HepG2 (cell line): ENCODE data around the gene PXDC1. TPM values are rescaled to one million over a fixed set of nuclear protein-coding genes. Genes with fewer than 3 reads are reported as not detected.

Source experiments
- CAMTA2 ChIP-seq: sonication (generic); formaldehyde crosslinking; IDR thresholded peaks from 2 replicates; pipeline ENCODE4 v1.4.0; 2020; ENCODE audit warnings: mild to moderate bottlenecking, missing genetic modification reagents, borderline replicate concordance
- CSRNP1 ChIP-seq: sonication (generic); formaldehyde crosslinking; IDR thresholded peaks from 2 replicates; pipeline ENCODE4 v1.8.1; 2023; ENCODE audit warnings: mild to moderate bottlenecking, missing genetic modification reagents
- GABPB1 ChIP-seq: IDR thresholded peaks from 2 replicates; pipeline ENCODE4 v1.6.1; 2016; ENCODE audit warnings: mild to moderate bottlenecking, missing genetic modification reagents, moderate library complexity, missing compliant biosample characterization
- MEIS2 ChIP-seq: sonication (generic); formaldehyde crosslinking; IDR thresholded peaks from 2 replicates; pipeline ENCODE4 v1.9.0; 2021; ENCODE audit warnings: mild to moderate bottlenecking, missing genetic modification reagents
- MYPOP ChIP-seq: sonication (generic); formaldehyde crosslinking; IDR thresholded peaks from 2 replicates; pipeline ENCODE4 v1.8.1; 2023; ENCODE audit warnings: mild to moderate bottlenecking, moderate library complexity, missing genetic modification reagents
- NCOA1 ChIP-seq: sonication (generic); formaldehyde crosslinking; IDR thresholded peaks from 2 replicates; pipeline ENCODE4 v1.9.0; 2021; ENCODE audit warnings: missing genetic modification reagents
- NPAS2 ChIP-seq: sonication (generic); formaldehyde crosslinking; IDR thresholded peaks from 2 replicates; pipeline ENCODE4 v1.8.0; 2022; ENCODE audit warnings: mild to moderate bottlenecking, missing genetic modification reagents, borderline replicate concordance
- PAWR ChIP-seq: sonication (generic); formaldehyde crosslinking; IDR thresholded peaks from 2 replicates; pipeline ENCODE4 v1.4.0; 2020; ENCODE audit warnings: missing genetic modification reagents, mild to moderate bottlenecking, borderline replicate concordance
- SATB2 ChIP-seq: sonication (generic); formaldehyde crosslinking; IDR thresholded peaks from 2 replicates; pipeline ENCODE4 v1.5.0; 2020; ENCODE audit warnings: missing genetic modification reagents
- SP5 ChIP-seq: IDR thresholded peaks from 2 replicates; pipeline ENCODE4 v1.6.1; 2016; ENCODE audit warnings: low read depth, borderline replicate concordance
- TCF12 ChIP-seq, 2 experiments: fragments of 450-650 bp in 1 of 2; sonication (generic) in 1 of 2; formaldehyde crosslinking in 1 of 2; IDR thresholded peaks; 2 replicates each; pipeline versions ENCODE4 v1.6.1 to v1.8.0; 2017 to 2022; ENCODE audit warnings: antibody characterized with exemption in 1 of 2, mild to moderate bottlenecking in 1 of 2, missing genetic modification reagents in 1 of 2, moderate library complexity in 1 of 2
- TEAD3 ChIP-seq: optimal IDR thresholded peaks from 2 replicates; pipeline ENCODE3; 2016; ENCODE audit warnings: borderline replicate concordance
- THRA ChIP-seq: sonication (generic); formaldehyde crosslinking; IDR thresholded peaks from 2 replicates; pipeline ENCODE4 v1.4.0; 2020; ENCODE audit warnings: missing genetic modification reagents, borderline replicate concordance
- THYN1 ChIP-seq: sonication (generic); formaldehyde crosslinking; IDR thresholded peaks from 2 replicates; pipeline ENCODE4 v1.8.1; 2023; ENCODE audit warnings: low read depth, mild to moderate bottlenecking, moderate library complexity, missing genetic modification reagents, borderline replicate concordance
- ZBTB44 ChIP-seq: sonication (generic); formaldehyde crosslinking; IDR thresholded peaks from 2 replicates; pipeline ENCODE4 v1.4.0; 2020; ENCODE audit warnings: missing genetic modification reagents
- ZMAT5 ChIP-seq: sonication (generic); formaldehyde crosslinking; IDR thresholded peaks from 2 replicates; pipeline ENCODE4 v1.5.0; 2020; ENCODE audit warnings: mild to moderate bottlenecking, low read depth, missing genetic modification reagents, borderline replicate concordance
- ZNF121 ChIP-seq: sonication (generic); formaldehyde crosslinking; IDR thresholded peaks from 2 replicates; pipeline ENCODE4 v1.5.0; 2020; ENCODE audit warnings: mild to moderate bottlenecking, missing genetic modification reagents
- ZNF383 ChIP-seq: sonication (generic); formaldehyde crosslinking; IDR thresholded peaks from 2 replicates; pipeline ENCODE4 v1.4.0; 2020; ENCODE audit warnings: missing genetic modification reagents, mild to moderate bottlenecking, borderline replicate concordance
- ZNF879 ChIP-seq: sonication (generic); formaldehyde crosslinking; IDR thresholded peaks from 2 replicates; pipeline ENCODE4 v1.8.1; 2023; ENCODE audit warnings: missing genetic modification reagents
- polyA plus RNA-seq, 8 experiments: library from polyadenylated mRNA; depleted of rRNA in 3 of 8; stranded (reverse) in 7 of 8; unstranded in 1 of 8; fragments of >200 nt; fragmentation: Illumina TruSeq in 4 of 8; extraction: Trizol in 4 of 8; gene quantifications; 2 replicates each; pipeline versions ENCODE4 v1.2.1 to v1.2.3, GENCODE V29; 2011 to 2016; ENCODE audit warnings: low read depth in 4 of 8, missing spikeins in 1 of 8, mixed read lengths in 1 of 8; ENCODE audit not compliant: insufficient read depth in 1 of 8
- total RNA-seq, 5 experiments: library from RNA; depleted of rRNA; stranded (reverse); fragments of >200 nt; fragmentation: Illumina TruSeq; extraction: Trizol; gene quantifications; 2 replicates each; pipeline ENCODE4 v1.2.3, GENCODE V29; 2016; ENCODE audit warnings: low read depth in 1 of 5

Gene PXDC1
- total and polyA plus RNA-seq, 2 of the 13 experiments (the other 11 are each of a cell fraction or from before 2014, with no cell fraction given): 32.4 to 34.7 TPM

- peak; percentile 68; the same call in 1 of the 2 replicates for TF ChIP-seq MYPOP (CRISPR knock-in tag)
- 0 out of 2 replicates have a peak, but pooled peaks have one; percentile 27 for TF ChIP-seq CSRNP1 (CRISPR knock-in tag)
- TF ChIP-seq THRA (CRISPR knock-in tag): peak; percentile 57; the same call in 1 of the 2 replicates
- TF ChIP-seq PAWR (CRISPR knock-in tag): no peak
- TF ChIP-seq ZNF879 (CRISPR knock-in tag): no peak
- peak; percentile 64 for TF ChIP-seq TEAD3 (CRISPR knock-in tag)
- no peak; the same call in 1 of the 2 replicates for TF ChIP-seq ZNF383 (CRISPR knock-in tag)
- TF ChIP-seq ZBTB44 (CRISPR knock-in tag): no peak
- no peak for TF ChIP-seq ZMAT5 (CRISPR knock-in tag)
- no peak for TF ChIP-seq NPAS2 (CRISPR knock-in tag)
- TF ChIP-seq SATB2 (CRISPR knock-in tag): no peak
- TF ChIP-seq GABPB1: peak; percentile 52; the same call in 1 of the 2 replicates
- no peak for TF ChIP-seq SP5 (CRISPR knock-in tag)
- TF ChIP-seq CAMTA2 (CRISPR knock-in tag): no peak
- TF ChIP-seq ZNF121 (CRISPR knock-in tag): no peak
- peak; percentile 30 for TF ChIP-seq MEIS2 (CRISPR knock-in tag)
- no peak for TF ChIP-seq THYN1
- 0 out of 2 replicates have a peak, but pooled peaks have one; percentile 19 for TF ChIP-seq NCOA1
- no peak for TF ChIP-seq TCF12 (IDR thresholded peaks at IDR 0.05)
- no peak for TF ChIP-seq TCF12 (CRISPR knock-in tag; IDR thresholded peaks at IDR 0.05)
Observed at GRCh38 chr6:3742426-3743344, 8.8 kb downstream of the PXDC1 start (continued).
